Measurements from ENCODE around the gene THPO.

DNA sequence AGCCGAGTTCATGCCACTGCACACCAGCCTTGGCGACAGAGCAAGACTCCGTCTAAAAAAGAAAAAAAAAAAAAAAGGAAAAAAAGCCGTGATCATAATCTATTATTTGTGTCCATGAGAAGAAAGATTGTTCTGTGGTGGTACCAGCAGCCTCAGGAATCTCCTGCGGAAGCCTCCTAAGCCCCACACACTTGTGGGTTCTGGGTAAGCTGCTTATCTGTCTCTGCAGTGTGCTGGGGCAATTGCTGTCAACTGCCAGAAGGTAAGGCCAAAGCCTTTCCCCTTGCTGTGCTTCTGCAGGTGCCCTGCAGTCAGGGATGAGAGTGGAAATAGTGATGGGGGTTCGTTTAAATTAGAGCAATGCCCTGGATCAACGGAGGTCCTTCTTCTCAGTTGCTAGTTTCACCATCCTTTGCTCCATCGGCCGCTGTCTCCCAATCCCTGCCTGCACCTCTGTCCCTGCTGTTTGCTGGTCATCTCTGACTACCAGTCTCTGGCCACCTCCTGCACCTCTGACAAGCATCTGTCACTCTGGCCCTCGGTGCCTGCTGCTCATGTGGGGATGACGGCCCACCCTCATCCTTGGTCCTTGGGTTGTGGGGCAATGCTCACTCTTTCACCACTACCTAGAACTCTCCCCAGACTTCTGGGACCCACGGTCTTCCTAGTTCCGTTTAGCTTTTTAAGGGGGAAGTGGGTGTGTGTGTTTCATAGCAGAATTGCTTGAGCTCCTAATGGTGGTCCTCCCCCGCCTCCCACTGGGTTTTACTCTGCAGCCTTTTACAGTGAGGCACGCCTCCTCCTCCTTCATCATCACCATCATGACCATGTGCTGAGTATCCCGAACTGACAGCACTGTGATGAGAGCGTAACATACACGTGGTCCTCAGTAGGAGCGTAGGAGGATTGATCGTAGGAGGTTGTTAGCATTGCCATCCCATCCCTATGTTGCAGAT, 27.3 kb upstream of the THPO start:
- TF ChIP-seq, protein P1, sequence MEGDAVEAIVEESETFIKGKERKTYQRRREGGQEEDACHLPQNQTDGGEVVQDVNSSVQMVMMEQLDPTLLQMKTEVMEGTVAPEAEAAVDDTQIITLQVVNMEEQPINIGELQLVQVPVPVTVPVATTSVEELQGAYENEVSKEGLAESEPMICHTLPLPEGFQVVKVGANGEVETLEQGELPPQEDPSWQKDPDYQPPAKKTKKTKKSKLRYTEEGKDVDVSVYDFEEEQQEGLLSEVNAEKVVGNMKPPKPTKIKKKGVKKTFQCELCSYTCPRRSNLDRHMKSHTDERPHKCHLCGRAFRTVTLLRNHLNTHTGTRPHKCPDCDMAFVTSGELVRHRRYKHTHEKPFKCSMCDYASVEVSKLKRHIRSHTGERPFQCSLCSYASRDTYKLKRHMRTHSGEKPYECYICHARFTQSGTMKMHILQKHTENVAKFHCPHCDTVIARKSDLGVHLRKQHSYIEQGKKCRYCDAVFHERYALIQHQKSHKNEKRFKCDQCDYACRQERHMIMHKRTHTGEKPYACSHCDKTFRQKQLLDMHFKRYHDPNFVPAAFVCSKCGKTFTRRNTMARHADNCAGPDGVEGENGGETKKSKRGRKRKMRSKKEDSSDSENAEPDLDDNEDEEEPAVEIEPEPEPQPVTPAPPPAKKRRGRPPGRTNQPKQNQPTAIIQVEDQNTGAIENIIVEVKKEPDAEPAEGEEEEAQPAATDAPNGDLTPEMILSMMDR (IDR thresholded peaks at IDR 0.05) = no peak
- TF ChIP-seq POLR2A (IDR thresholded peaks at IDR 0.05) = no peak
- no peak for TF ChIP-seq POLR2AphosphoS5 (IDR thresholded peaks at IDR 0.05)

Data from upper lobe of left lung (tissue), 4 donors.